GM12892 (cell line): ENCODE measurements around the gene AGFG2.

Source experiments
- POLR2A ChIP-seq: IDR thresholded peaks from 2 replicates; pipeline ENCODE4 v1.6.1; 2011; ENCODE audit warnings: low read depth, low read length, control low read depth
- TAF1 ChIP-seq: IDR thresholded peaks from 2 replicates; pipeline ENCODE4 v1.6.1; 2011; ENCODE audit warnings: low read depth, mild to moderate bottlenecking, control low read depth, low read length, borderline replicate concordance

DNA sequence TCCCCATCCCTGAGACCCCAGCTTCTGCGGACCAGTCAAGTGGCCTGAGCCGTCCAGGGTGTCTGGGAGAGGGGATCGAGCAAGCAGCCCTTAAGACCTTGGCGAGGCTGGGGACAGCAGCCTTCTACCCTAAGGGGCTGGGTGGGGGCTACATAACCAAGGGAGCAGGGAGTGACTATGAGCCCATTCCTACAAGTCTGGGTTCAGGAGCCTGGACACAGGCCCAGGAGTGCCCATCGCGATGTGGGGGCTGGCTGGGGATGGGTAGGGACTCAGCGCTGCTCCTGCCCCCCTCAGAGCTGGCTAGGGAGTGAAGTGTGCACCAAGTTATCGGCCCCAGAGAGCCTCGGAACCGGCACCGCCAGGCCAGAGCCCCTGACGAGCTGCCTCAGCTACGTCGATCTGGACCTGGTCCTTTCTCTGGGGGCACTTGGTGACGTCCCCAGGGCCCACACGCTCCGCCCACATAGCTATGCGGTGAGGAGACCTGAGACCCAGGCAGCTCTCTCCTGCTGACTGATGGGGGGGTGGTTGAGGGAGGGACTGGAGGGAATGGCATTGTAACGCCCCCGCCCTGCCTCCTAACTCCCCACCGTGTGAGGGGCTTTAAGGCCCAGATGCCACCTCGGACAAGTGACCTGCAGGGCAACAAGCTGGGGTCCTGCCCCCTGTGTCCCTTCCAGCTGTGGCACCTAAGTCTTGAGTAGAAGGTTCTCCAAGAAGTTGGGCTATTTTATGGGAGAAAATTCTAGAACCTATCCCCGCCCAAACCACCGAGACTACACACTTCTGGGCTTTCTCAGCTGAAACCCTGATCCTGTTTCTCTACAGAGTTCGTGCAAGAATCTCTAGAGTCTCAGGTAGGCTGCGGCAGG lies 32.2 kb downstream of the AGFG2 start:
- TF ChIP-seq POLR2A (no peak), TAF1 (no peak)
